Kidney glomerular epithelial cell (primary cell): ENCODE measurements around the gene NT5DC1.
A peak's percentile ranks its signal among the peaks of the same experiment; 100 is the strongest.
"Not testable (repeated sequence)": the region's sequence is repeated elsewhere in the genome, so short reads cannot be mapped to it uniquely, and the experiment has no call there.

Experiments used
- DNase-seq: peaks from one replicate; lab custom pipeline; 2025; lab: John Stamatoyannopoulos, UW

Gene NT5DC1

DNA sequence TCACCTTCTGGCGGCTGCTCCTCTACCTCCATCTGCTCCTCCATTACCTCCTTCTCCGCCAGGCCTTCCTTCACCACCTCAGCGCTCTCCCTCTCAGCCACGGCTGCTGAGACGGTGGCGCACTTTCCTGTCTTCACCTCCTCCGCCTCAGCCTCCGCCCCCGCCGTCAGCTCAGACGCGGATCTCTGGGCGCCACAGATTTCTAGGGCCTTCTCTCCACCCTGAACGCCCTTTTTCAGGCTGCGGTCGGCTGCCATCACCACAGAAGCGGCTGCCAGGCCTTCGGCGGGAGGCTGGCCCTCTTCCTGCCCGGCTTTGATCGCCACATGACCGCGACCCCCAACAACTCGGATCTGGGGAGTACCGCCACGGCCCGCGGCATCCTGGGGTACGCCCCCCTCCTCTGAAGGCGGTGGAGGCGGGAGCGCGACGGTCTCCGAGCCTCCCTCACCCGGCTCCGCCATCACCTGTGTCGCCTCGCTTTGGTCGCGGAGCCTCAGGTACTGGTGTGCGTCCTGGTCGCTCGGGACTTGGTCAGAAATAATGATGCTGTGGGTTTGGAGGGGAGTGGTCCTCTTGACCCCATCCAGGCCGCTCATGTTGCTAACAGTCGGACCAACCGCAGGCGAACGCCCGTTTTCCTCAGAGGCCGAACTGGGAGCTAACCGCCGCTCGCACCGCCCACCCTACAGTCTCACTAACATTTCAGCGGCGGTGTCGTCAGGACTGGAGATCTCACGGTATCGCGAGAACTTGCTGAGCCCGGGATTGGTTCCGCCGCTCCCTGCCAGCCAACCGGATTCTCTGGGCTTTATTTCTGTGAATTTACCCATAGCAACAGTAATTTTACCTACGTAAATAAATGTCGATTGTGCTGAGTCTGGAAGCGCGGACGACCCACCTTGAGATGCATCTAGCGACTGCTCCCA, 178.8 kb downstream of the NT5DC1 start, which contains the start of gene TSPYL1:
Gene TSPYL1 (minus strand): TSS at position 699 of the 929 bp plus-strand sequence. CDS start 100 bp downstream, at position 599.
- peak; percentile 95 for DNase-seq

GRCh38 chr6:116280161-116280932, 179.7 kb downstream of the NT5DC1 start:
- DNase-seq: peak; percentile 65

- DNase-seq: no peak
These were observed 180.3 kb downstream of the NT5DC1 start for GRCh38 chr6:116280933-116281316.

GRCh38 chr6:116282698-116283097, 182.0 kb downstream of the NT5DC1 start:
- DNase-seq: no peak

GRCh38 chr6:116283191-116283590, 182.5 kb downstream of the NT5DC1 start:
- no peak for DNase-seq

- DNase-seq: not testable (repeated sequence)
These were observed 184.3 kb downstream of the NT5DC1 start for GRCh38 chr6:116284984-116285383.

DNA sequence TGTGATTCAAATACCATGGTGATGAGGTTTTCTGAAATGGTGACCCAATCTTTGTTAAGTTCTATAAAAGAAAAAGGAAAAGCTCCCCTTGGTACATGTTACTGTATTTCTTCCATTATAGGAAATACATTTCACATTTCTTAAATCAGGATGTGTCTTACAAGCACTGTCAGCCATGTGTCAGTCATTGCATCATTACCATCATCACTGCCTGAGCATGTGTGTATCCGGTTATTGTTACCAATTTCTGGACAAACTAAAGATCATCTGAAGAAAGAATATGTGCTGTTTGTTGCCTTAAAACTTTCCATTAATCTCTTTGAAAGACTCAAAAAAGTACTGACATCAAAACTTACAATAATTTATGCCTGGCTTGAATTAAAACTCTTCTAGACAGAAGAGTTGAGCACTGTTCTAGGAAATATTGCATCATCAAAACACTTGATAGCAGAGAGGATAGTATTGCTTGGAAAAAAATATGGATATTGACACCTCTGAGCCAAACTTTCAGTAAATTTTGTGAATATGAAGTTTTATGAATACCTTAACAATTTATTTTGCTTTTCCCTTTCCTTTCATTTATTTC, 186.2 kb downstream of the NT5DC1 start:
- DNase-seq: no peak

DNA sequence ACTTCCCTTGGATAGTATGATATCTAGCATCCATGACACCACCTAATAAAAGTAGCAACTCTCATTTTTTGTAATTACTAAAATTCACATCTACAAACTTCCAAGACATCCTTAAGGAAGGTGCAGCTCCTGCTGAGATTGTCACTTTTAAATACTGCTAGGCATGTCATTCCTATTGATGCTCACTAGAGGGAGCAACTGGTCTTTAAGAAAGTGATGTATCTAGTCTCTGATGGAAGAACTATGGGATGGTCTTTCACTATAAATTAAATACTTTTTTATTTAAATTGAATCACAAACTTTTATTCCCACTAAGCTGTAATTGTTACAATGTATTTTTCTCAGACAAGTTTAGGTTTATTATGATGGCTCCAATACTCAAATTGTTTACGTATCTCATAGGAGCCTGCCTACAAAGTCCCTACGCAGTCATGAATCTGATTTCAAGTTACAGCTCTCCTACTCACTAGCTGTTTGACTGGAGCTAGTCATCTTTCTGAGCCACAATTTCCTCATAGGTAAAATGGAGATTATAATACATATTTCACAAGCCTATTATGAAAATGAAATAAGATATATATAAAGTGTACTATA, 187.1 kb downstream of the NT5DC1 start:
- peak; percentile 54 for DNase-seq

- DNase-seq: no peak
These were observed 189.2 kb downstream of the NT5DC1 start for GRCh38 chr6:116289876-116290275.

GRCh38 chr6:116290799-116291198, 190.1 kb downstream of the NT5DC1 start:
- DNase-seq: no peak

DNA sequence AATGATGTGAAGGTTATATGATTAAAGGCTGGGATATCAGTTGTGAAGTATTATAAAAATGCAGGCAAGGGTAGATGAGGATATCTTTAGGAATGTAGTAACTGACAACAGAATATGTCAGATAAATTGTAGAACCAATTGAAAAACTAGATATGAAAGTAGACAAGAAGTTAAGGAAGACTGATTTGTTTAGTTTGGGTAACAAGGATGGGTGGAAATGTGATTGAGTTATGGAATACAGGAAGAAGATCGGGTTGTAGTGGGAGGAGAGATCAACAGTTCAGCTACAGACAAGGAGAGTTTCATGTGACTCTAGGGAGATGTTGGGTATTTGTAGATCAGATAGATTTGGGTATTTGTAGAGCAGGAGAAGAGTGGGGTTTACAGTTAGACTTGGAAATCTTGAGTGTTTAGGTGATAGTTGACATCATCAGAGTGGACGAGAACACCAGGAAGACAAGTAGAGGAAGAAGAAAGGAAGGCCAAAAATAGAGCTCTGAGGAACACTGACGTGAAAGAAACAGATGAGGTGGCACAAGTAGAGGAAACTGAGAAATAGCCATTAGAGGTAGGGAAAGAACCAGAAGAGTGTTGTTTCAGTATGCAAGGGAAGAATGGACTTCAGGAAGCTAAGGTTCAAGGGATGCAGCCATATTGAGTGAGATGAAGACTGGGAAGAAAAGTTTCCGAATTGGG, 191.2 kb downstream of the NT5DC1 start:
- DNase-seq: no peak

GRCh38 chr6:116292553-116292952, 191.9 kb downstream of the NT5DC1 start:
- DNase-seq: no peak

DNA sequence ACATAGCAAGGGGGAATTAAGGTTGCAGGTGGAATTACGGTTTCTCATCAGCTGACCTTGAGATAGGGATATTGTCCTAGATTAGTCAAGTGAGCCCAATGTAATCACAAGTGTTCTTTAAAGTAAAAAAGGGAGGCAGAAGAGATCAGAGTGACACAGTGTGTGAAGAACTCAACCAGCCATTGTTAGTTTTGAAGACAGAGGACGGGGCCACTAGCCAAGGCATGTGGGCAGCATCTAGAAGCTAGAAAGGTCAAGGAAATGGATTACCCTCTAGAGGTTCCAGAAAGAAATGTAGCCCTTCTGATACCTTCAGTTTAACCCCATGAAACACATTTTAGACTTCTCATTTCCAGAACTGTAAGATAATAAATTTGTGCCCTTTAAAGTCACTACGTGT, 197.6 kb downstream of the NT5DC1 start:
- DNase-seq: no peak

GRCh38 chr6:116298973-116299372, 198.3 kb downstream of the NT5DC1 start:
- DNase-seq: no peak
